GM19351 (cell line): Measurements from ENCODE around the gene GKAP1.
"Not testable (repeated sequence)": the region's sequence is repeated elsewhere in the genome, so short reads cannot be mapped to it uniquely, and the experiment has no call there.

Experiments used
- ATAC-seq: cut with Tn5 transposase; IDR thresholded peaks from one replicate; pipeline ENCODE4 v1.9.1; 2021; ENCODE audit warnings: mild to moderate bottlenecking, moderate library complexity; ENCODE audit not compliant: unreplicated experiment

Gene GKAP1

GRCh38 chr9:83733739-83734138 is 83.8 kb downstream of the GKAP1 start:
- ATAC-seq: no peak

DNA sequence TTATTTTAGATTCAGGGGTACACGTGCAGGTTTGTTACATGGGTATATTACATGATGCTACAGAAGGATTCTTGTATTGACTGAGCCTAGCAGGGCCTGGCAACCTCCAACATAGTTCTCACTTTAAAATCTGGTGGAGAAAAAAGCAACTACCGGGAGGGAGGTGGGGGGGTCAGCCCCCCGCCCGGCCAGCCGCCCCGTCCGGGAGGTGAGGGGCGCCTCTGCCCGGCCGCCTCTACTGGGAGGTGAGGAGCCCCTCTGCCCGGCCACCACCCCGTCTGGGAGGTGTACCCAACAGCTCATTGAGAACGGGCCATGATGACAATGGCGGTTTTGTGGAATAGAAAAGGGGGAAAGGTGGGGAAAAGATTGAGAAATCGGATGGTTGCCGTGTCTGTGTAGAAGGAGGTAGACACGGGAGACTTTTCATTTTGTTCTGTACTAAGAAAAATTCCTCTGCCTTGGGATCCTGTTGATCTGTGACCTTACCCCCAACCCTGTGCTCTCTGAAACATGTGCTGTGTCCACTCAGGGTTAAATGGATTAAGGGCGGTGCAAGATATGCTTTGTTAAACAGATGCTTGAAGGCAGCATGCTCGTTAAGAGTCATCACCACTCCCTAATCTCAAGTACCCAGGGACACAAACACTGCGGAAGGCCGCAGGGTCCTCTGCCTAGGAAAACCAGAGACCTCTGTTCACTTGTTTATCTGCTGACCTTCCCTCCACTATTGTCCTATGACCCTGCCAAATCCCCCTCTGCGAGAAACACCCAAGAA is 88.8 kb downstream of the GKAP1 start:
- ATAC-seq: not testable (repeated sequence)

- ATAC-seq: no peak
Observed at GRCh38 chr9:83724436-83724835, 93.1 kb downstream of the GKAP1 start.

GRCh38 chr9:83722726-83723495 is 94.7 kb downstream of the GKAP1 start:
- ATAC-seq: no peak

DNA sequence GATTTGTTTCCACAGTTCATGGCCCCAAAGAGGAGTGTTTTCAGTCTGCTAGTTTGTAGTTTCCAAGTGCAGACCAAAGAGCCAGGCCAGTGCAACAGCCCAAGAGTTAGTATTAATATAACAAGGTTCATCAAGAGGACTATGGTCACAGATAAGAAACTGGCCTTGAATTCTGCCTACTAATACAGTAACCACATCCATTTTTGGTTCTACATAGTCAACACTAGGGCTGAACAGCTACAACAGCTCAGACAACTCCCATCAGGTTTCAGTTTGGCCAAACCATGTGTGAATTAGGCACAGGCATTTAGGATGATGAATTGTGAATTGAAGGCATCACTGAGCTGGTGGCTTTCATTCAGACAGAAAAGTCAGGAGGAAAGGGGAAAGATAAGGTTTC is 96.1 kb downstream of the GKAP1 start:
- no peak for ATAC-seq

- no peak for ATAC-seq
Observed at GRCh38 chr9:83715794-83716193, 101.8 kb downstream of the GKAP1 start.

GRCh38 chr9:83715221-83715620 is 102.3 kb downstream of the GKAP1 start:
- no peak for ATAC-seq

DNA sequence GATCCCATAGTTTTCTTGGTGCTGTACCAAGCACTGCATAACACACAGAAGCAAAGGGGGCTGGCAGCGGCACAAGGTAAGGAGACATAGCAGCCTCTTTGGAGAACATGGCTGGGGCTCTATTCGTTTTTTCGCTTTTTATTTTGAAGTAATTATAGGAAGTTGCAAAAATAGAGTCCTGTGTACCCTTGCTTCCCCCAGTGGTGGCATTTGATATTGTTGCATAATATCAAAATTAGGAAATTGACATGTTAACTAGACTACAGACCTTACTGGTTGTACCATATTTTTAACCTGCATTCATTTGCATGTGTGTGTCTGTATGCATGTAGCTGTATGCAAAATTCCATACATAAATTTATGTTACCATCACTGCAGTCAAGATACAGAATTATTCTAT is 103.2 kb downstream of the GKAP1 start:
- ATAC-seq: peak; percentile 64

DNA sequence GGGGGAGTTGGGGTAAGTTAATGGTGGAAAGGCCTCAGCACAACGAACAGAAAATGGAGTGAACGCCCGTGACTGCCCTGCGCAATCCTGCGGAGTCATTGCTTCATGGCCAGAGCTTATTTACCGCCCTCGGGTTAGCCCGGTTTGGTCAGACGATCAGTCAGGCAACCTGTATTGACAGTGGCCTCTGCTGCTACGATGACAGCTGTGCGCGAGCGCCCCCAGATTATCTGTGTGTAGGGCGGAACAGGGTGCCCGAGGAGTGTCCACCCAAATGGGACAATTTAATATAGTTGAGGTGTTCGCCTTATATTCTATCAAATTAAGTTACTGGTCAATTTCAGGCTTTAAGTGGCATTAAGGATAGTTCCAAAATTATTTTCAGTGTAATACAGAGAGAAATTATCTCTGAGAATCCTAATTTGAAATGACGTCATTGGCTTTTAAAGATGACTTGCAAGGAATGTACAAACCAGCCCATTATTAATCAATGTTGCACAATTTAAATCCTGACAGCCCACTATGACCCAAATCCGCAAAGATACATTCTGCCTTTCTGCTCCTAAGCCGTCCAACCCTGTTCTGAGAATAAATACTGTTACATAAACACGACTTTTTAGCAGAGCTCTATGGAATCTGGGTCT is 108.9 kb downstream of the GKAP1 start:
- peak; percentile 60 for ATAC-seq

DNA sequence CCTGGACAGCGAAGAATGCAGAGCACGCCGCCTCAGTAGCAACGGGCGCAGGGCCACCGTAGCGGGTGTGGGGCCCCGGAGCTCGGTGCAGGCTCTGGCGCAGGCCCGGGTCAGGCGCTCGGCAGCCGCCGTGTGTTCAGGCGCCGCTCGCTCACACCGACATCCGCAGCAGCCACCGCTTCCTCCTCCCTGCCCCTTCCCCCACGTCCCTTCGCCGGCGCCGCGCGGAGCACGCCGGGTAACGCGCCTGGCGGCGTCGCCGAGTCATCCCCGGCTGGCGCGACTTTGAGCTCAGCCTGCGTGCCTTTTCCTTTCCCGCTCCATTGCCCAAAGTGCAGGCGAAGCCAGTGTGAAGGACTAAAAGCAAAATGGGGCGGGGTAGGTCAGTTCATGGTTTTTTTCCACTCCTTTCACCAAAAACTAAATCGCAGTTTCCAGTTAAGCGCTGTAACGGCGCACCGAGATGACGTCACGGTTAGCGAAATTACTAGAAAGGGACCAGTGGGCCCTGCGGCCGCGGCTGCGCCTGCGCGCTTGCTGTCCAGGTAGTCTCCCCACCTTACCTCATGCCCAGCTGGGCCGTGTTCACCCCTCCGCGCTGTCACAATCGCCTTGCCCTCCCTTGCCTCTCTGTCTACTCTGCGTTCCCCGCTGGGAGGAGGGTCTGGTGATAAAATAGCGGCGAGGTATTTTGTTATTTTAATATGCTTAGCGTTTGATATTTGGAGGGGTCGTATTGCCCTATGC is 109.6 kb downstream of the GKAP1 start, which contains the start of gene UBQLN1:
Gene UBQLN1 (minus strand): TSS at position 191 of the 747 bp plus-strand sequence. CDS start 279 bp downstream, outside the sequence.
- ATAC-seq: peak; percentile 66

- ATAC-seq: peak; percentile 44
Observed at GRCh38 chr9:83707518-83707767, 110.1 kb downstream of the GKAP1 start.

GRCh38 chr9:83706676-83707517 is 110.7 kb downstream of the GKAP1 start:
- peak; percentile 12 for ATAC-seq

DNA sequence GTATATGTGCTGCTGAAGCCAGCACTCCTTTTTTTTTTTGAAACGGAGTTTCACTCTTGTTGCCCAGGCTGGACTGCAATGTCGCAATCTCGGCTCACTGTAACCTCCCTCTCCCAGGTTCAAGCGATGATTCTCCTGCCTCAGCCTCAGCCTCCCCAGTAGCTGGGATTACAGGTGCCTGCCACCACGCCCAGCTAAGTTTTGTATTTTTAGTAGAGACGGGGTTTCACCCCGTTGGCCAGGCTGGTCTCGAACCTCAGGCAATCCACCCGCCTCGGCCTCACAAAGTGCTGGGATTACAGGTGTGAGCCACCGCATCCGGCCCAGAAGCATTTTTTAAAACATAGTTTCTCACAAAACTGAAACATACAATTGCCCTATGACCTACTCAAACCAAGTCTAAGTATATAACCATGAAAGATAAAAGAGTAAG is 112.3 kb downstream of the GKAP1 start:
- ATAC-seq: not testable (repeated sequence)

- no peak for ATAC-seq
Observed at GRCh38 chr9:83701769-83702168, 115.8 kb downstream of the GKAP1 start.

GRCh38 chr9:83701286-83701685 is 116.3 kb downstream of the GKAP1 start:
- peak; percentile 33 for ATAC-seq

DNA sequence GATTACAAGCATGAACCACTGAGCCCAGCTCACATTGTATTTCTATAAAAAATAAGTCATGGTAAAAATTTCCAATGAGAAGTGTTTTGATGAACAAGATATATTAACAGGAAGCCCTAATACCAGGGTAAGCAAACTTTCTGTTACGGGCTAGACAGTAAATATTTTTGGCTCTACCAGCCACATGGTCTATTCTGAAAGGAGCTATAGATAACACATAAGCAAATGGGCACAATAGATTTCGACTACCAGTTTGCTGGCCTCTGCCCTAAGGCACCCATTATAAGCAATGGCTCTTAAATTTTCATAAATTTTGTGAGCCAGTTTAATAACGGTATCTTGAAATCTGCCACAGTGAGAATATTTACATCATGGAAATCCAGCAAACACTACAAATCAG is 118.0 kb downstream of the GKAP1 start:
- no peak for ATAC-seq

DNA sequence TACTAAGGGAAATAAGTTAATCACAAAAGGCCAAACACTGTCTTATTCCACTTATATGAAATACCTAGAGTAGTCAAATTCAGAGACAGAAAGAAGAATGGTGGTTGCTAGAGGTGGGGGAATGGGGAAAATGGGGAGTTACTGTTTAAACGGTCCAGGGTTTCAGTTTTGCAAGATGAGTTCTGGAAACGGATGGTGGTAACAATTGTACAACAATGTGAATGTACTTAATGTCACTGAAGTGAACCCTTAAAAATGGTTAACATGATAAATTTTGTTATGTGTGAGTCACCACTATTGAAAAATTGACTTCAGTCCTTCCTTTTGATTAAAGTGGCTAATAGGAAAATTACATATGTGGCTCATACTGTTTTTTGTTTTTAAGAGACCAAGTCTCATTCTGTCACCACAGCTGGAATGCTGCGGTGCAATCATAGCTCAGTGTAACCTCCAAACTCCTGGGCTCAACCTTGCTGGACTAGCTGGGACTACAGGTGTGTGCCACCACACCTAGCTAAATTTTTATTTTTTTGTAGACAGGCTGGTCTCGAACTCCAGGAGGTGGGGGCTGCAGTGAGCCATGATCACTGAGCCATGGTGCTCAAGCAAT is 118.5 kb downstream of the GKAP1 start:
- peak; percentile 41 for ATAC-seq

DNA sequence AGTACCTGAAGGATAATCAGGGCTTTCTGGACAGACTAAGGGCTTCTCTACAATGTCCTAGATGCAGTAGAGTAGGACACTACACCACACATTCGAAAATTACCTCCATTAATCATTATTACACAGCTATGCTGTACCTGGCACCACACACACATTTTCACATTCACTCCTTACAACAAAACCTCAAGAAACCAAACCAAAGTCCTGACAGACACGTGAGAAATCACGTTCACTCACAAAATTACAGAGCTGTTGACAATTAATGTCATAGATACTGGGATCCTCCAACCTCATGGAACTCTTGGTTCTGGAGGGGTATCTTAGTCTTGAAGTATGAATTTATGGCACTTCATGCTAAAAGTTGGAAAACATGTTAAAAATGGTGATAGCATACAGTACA is 126.1 kb downstream of the GKAP1 start:
- no peak for ATAC-seq
